BJ (cell line): Measurements from ENCODE around the gene GAR1. TPM values are rescaled to one million over a fixed set of nuclear protein-coding genes. Genes with fewer than 3 reads are reported as not detected.

ENCODE experiments used
- CTCF ChIA-PET: fragments of 350-600 bp; formaldehyde crosslinking; extraction: SDS; loops from one replicate; lab custom pipeline; 2021; ENCODE audit warnings: antibody characterized with exemption, inconsistent platforms; lab: Yijun Ruan, JAX
- POLR2A ChIA-PET: fragments of 300-600 bp; sonication (Branson Sonifier 250); formaldehyde crosslinking; extraction: SDS; loops from one replicate; lab custom pipeline; 2021; ENCODE audit warnings: antibody characterized with exemption; lab: Charles Lee
- DNase-seq: peaks from one replicate; pipeline ENCODE4 v3.0.0-alpha.2; 2011; ENCODE audit warnings: low read depth
- H3K27me3 ChIP-seq: 2 replicates; pipeline ENCODE4 v1.6.0; 2011; ENCODE audit warnings: low read length; ENCODE audit not compliant: control insufficient read depth, insufficient read depth
- H3K36me3 ChIP-seq: 2 replicates; pipeline ENCODE4 v1.5.1; 2011; ENCODE audit warnings: low read length; ENCODE audit not compliant: control insufficient read depth, insufficient read depth
- H3K4me3 ChIP-seq: 2 replicates; pipeline ENCODE4 v1.5.1; 2011; ENCODE audit warnings: low read depth, mild to moderate bottlenecking, control low read depth, low read length
- polyA plus RNA-seq: library from polyadenylated mRNA; depleted of rRNA; stranded (reverse); fragments of >200 nt; gene quantifications from 2 replicates; pipeline ENCODE4 v1.2.3, GENCODE V29; 2011; rRNA removed
- TF ChIP-seq, protein P1 (sequence below): IDR thresholded peaks from 2 replicates; pipeline ENCODE4 v1.5.1; 2011; ENCODE audit warnings: low read depth, mild to moderate bottlenecking, control low read depth, inconsistent platforms, low read length, moderate library complexity; ENCODE audit not compliant: insufficient read depth

Gene GAR1
- polyA plus RNA-seq, 1 experiment = 5.8 TPM

DNA sequence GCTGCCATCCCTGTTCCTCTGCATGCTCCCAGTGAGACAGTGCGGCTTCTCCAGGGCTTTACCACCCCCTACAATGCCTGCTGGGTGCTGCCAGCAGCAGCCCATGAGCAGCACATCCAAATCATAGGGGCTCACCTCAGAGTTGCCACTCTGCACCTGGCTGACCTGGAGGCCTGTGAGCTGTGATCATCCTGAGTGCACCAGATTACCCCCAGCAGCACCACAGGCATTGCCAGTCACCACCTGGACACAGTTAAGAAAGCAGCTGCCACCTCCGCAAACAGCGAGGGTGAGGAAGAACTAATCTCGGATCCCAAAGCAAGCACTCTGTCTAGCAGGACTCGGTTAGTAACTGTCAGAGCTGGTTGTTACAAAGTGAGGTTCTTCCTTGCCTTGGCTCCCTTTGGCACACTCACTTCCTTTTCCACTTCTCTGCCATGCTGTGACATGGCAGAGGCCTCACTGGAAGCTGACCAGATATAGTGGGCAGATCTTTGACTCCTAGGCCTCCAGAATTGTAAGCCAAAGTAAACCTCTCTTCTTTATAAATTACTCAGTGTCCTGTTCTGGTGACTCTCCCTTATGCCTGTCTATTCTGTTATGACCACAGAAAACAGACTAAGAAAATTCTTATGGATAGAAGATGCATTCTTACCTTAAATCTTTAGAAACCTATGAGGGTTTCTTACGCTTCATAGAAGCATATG, 57.5 kb downstream of the GAR1 start:
- TF ChIP-seq, protein P1, sequence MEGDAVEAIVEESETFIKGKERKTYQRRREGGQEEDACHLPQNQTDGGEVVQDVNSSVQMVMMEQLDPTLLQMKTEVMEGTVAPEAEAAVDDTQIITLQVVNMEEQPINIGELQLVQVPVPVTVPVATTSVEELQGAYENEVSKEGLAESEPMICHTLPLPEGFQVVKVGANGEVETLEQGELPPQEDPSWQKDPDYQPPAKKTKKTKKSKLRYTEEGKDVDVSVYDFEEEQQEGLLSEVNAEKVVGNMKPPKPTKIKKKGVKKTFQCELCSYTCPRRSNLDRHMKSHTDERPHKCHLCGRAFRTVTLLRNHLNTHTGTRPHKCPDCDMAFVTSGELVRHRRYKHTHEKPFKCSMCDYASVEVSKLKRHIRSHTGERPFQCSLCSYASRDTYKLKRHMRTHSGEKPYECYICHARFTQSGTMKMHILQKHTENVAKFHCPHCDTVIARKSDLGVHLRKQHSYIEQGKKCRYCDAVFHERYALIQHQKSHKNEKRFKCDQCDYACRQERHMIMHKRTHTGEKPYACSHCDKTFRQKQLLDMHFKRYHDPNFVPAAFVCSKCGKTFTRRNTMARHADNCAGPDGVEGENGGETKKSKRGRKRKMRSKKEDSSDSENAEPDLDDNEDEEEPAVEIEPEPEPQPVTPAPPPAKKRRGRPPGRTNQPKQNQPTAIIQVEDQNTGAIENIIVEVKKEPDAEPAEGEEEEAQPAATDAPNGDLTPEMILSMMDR = no peak
- DNase-seq = no peak
- ChIA-PET POLR2A (no interaction called here), CTCF (interaction anchor here (0.9 kb wide), 1 partner anchor 471 kb away, joined by 3 read pairs; no protein-coding TSS in a partner anchor)
- Histone ChIP-seq H3K4me3 (no peak overlapping the region), H3K36me3 (no peaks in the 10 kb centered on the region), H3K27me3 (no peaks in the 10 kb centered on the region)

DNA sequence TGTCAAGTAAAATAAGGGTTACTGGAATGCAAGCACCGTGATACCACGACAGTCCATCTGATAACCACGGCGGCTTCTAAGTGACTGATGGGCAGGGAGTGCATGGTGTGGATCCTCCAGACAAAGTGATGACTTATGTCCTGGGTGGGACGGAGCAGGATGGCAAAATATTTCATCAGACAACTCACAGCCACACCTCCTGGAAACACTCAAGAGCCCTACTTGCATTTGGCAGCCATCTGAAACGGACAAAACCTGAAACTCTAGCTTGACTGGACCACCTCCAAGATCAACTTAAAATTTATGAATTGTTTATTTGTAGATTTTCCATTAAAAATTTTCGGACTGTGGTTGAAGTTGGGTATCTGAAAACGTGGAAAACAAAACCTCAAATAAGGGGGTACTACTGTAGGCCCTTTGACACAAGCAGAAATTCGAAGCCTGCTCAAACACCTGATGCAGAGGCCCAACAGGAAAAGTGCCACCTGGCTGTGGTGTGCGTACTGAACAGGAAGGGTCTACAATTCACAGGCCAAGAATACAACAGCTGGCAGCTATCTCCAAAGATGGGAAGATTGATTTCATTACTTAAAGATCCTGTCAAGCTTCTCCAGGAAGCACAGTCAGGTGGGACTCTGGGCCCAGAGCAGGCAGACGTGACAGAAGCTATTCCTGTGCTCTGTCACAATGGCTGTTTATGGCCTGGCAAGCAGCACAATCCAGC, 58.4 kb downstream of the GAR1 start:
- peak; percentile 13 for DNase-seq
- H3K4me3 ChIP-seq = no peak overlapping the region
- no peaks in the 10 kb centered on the region for H3K36me3 ChIP-seq
- TF ChIP-seq, protein P1 = no peak
- ChIA-PET POLR2A (no interaction called here), CTCF (interaction anchor here (0.9 kb wide), 1 partner anchor 471 kb away, joined by 3 read pairs; no protein-coding TSS in a partner anchor)
- H3K27me3 ChIP-seq = no peaks in the 10 kb centered on the region

Other genes starting within 250 kb of the GAR1 start
- gene CASP6, start 112.3 kb upstream of the GAR1 start, polyA plus RNA-seq = 17.0 and 31.6 TPM in 2 replicates
- 52.7 and 62.6 TPM in 2 replicates for gene PLA2G12A, start 85.7 kb upstream of the GAR1 start, polyA plus RNA-seq
- gene CFI, start 13.8 kb upstream of the GAR1 start, polyA plus RNA-seq = 1.3 and 3.0 TPM in 2 replicates
- gene RRH, start 12.2 kb downstream of the GAR1 start, polyA plus RNA-seq = 0.05 and 0.20 TPM in 2 replicates
- 0.01 and 0.04 TPM in 2 replicates for gene LRIT3, start 32.3 kb downstream of the GAR1 start, polyA plus RNA-seq
- 2.1 and 3.2 TPM in 2 replicates for gene EGF, start 97.1 kb downstream of the GAR1 start, polyA plus RNA-seq